Measurements from ENCODE around the gene LTBP3.

GRCh38 chr11:65559535-65559934, 1.4 kb upstream of the LTBP3 start:
- TF ChIP-seq POLR2AphosphoS5 (IDR thresholded peaks at IDR 0.05), result no peak
- TF ChIP-seq, protein P1, sequence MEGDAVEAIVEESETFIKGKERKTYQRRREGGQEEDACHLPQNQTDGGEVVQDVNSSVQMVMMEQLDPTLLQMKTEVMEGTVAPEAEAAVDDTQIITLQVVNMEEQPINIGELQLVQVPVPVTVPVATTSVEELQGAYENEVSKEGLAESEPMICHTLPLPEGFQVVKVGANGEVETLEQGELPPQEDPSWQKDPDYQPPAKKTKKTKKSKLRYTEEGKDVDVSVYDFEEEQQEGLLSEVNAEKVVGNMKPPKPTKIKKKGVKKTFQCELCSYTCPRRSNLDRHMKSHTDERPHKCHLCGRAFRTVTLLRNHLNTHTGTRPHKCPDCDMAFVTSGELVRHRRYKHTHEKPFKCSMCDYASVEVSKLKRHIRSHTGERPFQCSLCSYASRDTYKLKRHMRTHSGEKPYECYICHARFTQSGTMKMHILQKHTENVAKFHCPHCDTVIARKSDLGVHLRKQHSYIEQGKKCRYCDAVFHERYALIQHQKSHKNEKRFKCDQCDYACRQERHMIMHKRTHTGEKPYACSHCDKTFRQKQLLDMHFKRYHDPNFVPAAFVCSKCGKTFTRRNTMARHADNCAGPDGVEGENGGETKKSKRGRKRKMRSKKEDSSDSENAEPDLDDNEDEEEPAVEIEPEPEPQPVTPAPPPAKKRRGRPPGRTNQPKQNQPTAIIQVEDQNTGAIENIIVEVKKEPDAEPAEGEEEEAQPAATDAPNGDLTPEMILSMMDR (IDR thresholded peaks at IDR 0.05), result no peak
